ENCODE results near the gene NEMP1.

NEMP1 gene

DNA sequence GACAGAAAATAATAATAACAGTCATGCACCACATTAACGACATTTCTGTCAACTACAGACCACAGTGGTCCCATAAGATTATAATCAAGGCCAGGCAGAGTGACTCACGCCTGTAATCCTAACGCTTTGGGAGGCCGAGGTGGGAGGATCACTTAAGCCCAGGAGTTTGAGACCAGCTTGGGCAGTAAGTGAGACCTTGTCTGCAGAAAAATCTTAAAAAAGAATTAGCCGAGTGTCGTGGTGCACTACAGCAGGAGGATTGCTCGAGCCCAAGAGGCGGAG is 18.9 kb upstream of the NEMP1 start:
- Histone ChIP-seq H3K4me1 (ENCODE audit: insufficient read depth, low read length, poor library complexity, severe bottlenecking) (peaks cover 8% of the 10 kb centered on the region), H3K79me2 (ENCODE audit: insufficient read depth, low read length) (no peaks in the 10 kb centered on the region), H3K4me2 (ENCODE audit: low read depth, low read length, poor library complexity, severe bottlenecking) (no peak overlapping the region), H3K36me3 (ENCODE audit: insufficient read depth, low read length) (peaks cover 5% of the 10 kb centered on the region; the same call in 1 of the 2 replicates), H3F3A (ENCODE audit: low read depth) (no peaks in the 10 kb centered on the region), H4K20me1 (ENCODE audit: insufficient read depth, low read length, poor library complexity, severe bottlenecking) (peaks cover 6% of the 10 kb centered on the region), H3K9me3 (ENCODE audit: insufficient read depth, low read depth, low read length) (no peaks in the 10 kb centered on the region), H3K27me3 (ENCODE audit: insufficient read depth, low read length, poor library complexity, severe bottlenecking) (no peaks in the 10 kb centered on the region), H3K4me3 (ENCODE audit: low read length, poor library complexity, severe bottlenecking) (no peak overlapping the region), H3K9me2 (replicated peaks; ENCODE audit: low read depth, low read length) (no peaks in the 10 kb centered on the region), H2AFZ (ENCODE audit: low read length) (no peak overlapping the region), H3K9ac (ENCODE audit: low read depth, low read length, poor library complexity, severe bottlenecking) (no peak overlapping the region)
- TF ChIP-seq, protein P1, sequence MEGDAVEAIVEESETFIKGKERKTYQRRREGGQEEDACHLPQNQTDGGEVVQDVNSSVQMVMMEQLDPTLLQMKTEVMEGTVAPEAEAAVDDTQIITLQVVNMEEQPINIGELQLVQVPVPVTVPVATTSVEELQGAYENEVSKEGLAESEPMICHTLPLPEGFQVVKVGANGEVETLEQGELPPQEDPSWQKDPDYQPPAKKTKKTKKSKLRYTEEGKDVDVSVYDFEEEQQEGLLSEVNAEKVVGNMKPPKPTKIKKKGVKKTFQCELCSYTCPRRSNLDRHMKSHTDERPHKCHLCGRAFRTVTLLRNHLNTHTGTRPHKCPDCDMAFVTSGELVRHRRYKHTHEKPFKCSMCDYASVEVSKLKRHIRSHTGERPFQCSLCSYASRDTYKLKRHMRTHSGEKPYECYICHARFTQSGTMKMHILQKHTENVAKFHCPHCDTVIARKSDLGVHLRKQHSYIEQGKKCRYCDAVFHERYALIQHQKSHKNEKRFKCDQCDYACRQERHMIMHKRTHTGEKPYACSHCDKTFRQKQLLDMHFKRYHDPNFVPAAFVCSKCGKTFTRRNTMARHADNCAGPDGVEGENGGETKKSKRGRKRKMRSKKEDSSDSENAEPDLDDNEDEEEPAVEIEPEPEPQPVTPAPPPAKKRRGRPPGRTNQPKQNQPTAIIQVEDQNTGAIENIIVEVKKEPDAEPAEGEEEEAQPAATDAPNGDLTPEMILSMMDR (conservative IDR thresholded peaks at IDR 0.05; ENCODE audit: low read length), result no peak
- TF ChIP-seq EZH2phosphoT487 (IDR thresholded peaks at IDR 0.05; ENCODE audit: borderline replicate concordance), result no peak

DNA sequence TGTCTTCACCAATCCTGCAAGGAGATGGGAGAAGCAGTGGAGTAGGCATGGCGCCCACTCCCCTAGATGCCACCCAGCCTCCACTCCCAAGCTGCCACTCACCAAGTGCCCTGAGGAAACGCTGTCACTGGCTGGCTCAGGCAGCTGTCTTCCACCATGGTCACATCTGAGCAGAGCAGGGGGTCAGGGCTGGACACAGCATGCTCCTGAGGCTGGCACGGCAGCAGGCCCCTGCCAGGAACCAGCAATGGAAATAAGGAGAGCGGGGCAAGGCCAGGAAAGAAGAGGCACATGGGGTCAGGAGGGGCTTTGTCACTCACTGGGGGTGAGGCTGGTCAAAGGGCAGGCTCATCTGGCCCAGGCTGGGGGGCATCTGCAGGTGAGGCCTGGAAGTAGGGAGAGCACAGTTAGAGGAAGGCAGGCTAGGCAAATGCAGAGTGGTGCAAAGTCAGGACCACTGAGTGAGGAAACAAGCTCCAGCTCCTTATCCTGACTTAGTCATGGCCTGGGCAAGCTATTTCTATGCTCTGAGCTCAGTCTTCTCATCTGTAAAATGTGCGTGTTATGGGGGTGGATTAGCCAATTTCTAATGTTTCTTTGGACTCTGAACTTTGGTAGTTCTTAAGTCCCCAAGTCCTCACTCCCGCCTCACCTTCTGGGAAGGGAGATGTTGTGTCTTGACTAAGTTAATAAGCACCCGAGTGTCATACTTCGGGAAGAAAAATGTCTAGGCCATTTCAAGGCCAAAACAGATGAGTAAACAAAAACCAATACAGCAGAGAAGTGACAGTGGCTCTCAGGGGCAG is 18.4 kb upstream of the NEMP1 start:
- peaks cover 6% of the 10 kb centered on the region for H4K20me1 ChIP-seq (ENCODE audit: insufficient read depth, low read length, poor library complexity, severe bottlenecking)
- H3K4me2 ChIP-seq (ENCODE audit: low read depth, low read length, poor library complexity, severe bottlenecking), result no peak overlapping the region
- no peak overlapping the region for H2AFZ ChIP-seq (ENCODE audit: low read length)
- H3K9me2 ChIP-seq (replicated peaks; ENCODE audit: low read depth, low read length), result no peaks in the 10 kb centered on the region
- TF ChIP-seq EZH2phosphoT487 (IDR thresholded peaks at IDR 0.05; ENCODE audit: borderline replicate concordance), result no peak
- TF ChIP-seq, protein P1 (conservative IDR thresholded peaks at IDR 0.05; ENCODE audit: low read length), result no peak
- H3K9me3 ChIP-seq (ENCODE audit: insufficient read depth, low read depth, low read length), result no peaks in the 10 kb centered on the region
- no peak overlapping the region for H3K4me3 ChIP-seq (ENCODE audit: low read length, poor library complexity, severe bottlenecking)
- H3K4me1 ChIP-seq (ENCODE audit: insufficient read depth, low read length, poor library complexity, severe bottlenecking), result peaks cover 8% of the 10 kb centered on the region
- H3K9ac ChIP-seq (ENCODE audit: low read depth, low read length, poor library complexity, severe bottlenecking), result peak overlapping the region; percentile 34
- peaks cover 4% of the 10 kb centered on the region; the same call in 1 of the 2 replicates for H3K79me2 ChIP-seq (ENCODE audit: insufficient read depth, low read length)
- H3K27me3 ChIP-seq (ENCODE audit: insufficient read depth, low read length, poor library complexity, severe bottlenecking), result no peaks in the 10 kb centered on the region
- peaks cover 5% of the 10 kb centered on the region; the same call in 1 of the 2 replicates for H3K36me3 ChIP-seq (ENCODE audit: insufficient read depth, low read length)
- peaks cover 2% of the 10 kb centered on the region; the same call in 1 of the 2 replicates for H3F3A ChIP-seq (ENCODE audit: low read depth)

- H3K4me1 ChIP-seq (ENCODE audit: insufficient read depth, low read length, poor library complexity, severe bottlenecking), result peaks cover 8% of the 10 kb centered on the region
- peaks cover 9% of the 10 kb centered on the region for H4K20me1 ChIP-seq (ENCODE audit: insufficient read depth, low read length, poor library complexity, severe bottlenecking)
- TF ChIP-seq, protein P1 (conservative IDR thresholded peaks at IDR 0.05; ENCODE audit: low read length), result no peak
- no peak for TF ChIP-seq EZH2phosphoT487 (IDR thresholded peaks at IDR 0.05; ENCODE audit: borderline replicate concordance)
- peaks cover 3% of the 10 kb centered on the region; the same call in 1 of the 2 replicates for H3F3A ChIP-seq (ENCODE audit: low read depth)
- H2AFZ ChIP-seq (ENCODE audit: low read length), result no peak overlapping the region
- peaks cover 7% of the 10 kb centered on the region; the same call in 1 of the 2 replicates for H3K79me2 ChIP-seq (ENCODE audit: insufficient read depth, low read length)
- no peaks in the 10 kb centered on the region for H3K9me2 ChIP-seq (replicated peaks; ENCODE audit: low read depth, low read length)
- no peak overlapping the region for H3K4me2 ChIP-seq (ENCODE audit: low read depth, low read length, poor library complexity, severe bottlenecking)
- H3K4me3 ChIP-seq (ENCODE audit: low read length, poor library complexity, severe bottlenecking), result no peak overlapping the region
- H3K9me3 ChIP-seq (ENCODE audit: insufficient read depth, low read depth, low read length), result no peaks in the 10 kb centered on the region
- no peaks in the 10 kb centered on the region for H3K27me3 ChIP-seq (ENCODE audit: insufficient read depth, low read length, poor library complexity, severe bottlenecking)
- H3K9ac ChIP-seq (ENCODE audit: low read depth, low read length, poor library complexity, severe bottlenecking), result peak overlapping the region; percentile 34
- H3K36me3 ChIP-seq (ENCODE audit: insufficient read depth, low read length), result peaks cover 5% of the 10 kb centered on the region; the same call in 1 of the 2 replicates
Observed at GRCh38 chr12:57096099-57096572, 17.5 kb upstream of the NEMP1 start.
